ENCODE data around the gene DHCR24. TPM values are rescaled to one million over a fixed set of nuclear protein-coding genes. Genes with fewer than 3 reads are reported as not detected.

Gene DHCR24
- total and polyA plus RNA-seq, 2 of the 13 experiments (the other 11 are each of a cell fraction or from before 2014, with no cell fraction given), result 374 to 448 TPM

DNA sequence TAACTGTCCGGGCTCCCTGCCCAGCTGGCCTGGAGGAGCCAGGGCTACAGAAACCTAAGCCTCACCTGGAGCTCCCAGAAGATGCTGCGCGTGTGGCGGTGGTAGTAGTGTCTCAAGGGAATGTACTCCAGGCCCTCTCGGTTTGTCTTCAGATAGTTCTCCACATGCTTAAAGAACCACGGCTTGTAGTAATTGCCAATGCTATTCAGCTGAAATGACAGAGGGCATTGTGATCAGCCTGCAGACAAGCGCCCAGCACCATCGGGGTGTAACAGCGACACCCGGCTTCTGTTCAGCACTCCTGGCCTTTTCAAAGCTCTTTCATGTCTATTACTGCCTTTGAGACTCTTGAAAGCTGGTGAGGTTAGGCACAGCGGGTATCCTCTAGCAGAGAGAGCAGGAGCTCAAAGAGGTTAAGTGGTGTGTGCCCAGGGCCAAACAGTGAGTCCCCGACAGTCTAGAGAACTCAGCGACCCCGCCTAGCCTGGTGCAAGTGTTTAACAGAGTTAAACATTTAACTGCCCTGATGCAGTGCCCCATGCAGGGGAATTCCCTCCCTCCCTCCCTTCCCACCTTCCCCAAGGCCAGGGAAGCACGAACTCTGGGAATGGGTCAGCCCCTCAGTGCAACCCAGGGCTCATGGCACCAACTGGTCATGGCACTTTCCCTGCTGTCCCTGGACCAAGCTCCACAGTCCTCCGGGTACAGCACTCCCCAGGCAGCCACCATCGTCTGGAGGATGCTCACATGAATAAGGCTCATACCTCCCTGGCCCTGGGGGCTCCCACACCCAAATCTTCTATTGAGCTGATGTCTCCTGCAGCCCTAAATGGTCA is 21.5 kb downstream of the DHCR24 start (continued):
- TF ChIP-seq, protein P1, sequence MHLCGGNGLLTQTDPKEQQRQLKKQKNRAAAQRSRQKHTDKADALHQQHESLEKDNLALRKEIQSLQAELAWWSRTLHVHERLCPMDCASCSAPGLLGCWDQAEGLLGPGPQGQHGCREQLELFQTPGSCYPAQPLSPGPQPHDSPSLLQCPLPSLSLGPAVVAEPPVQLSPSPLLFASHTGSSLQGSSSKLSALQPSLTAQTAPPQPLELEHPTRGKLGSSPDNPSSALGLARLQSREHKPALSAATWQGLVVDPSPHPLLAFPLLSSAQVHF (CRISPR knock-in tag; IDR thresholded peaks at IDR 0.05), result no peak
- TF ChIP-seq MBD4 (IDR thresholded peaks at IDR 0.05; ENCODE audit: borderline replicate concordance, low read length), result no peak
- TF ChIP-seq, protein P2, sequence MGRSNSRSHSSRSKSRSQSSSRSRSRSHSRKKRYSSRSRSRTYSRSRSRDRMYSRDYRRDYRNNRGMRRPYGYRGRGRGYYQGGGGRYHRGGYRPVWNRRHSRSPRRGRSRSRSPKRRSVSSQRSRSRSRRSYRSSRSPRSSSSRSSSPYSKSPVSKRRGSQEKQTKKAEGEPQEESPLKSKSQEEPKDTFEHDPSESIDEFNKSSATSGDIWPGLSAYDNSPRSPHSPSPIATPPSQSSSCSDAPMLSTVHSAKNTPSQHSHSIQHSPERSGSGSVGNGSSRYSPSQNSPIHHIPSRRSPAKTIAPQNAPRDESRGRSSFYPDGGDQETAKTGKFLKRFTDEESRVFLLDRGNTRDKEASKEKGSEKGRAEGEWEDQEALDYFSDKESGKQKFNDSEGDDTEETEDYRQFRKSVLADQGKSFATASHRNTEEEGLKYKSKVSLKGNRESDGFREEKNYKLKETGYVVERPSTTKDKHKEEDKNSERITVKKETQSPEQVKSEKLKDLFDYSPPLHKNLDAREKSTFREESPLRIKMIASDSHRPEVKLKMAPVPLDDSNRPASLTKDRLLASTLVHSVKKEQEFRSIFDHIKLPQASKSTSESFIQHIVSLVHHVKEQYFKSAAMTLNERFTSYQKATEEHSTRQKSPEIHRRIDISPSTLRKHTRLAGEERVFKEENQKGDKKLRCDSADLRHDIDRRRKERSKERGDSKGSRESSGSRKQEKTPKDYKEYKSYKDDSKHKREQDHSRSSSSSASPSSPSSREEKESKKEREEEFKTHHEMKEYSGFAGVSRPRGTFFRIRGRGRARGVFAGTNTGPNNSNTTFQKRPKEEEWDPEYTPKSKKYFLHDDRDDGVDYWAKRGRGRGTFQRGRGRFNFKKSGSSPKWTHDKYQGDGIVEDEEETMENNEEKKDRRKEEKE (IDR thresholded peaks at IDR 0.05), result no peak
- peak; percentile 97 for TF ChIP-seq ZNF746 (CRISPR knock-in tag; IDR thresholded peaks at IDR 0.05)
- TF ChIP-seq SSRP1 (CRISPR knock-in tag; IDR thresholded peaks at IDR 0.05), result no peak
- TF ChIP-seq ZSCAN20 (CRISPR knock-in tag; IDR thresholded peaks at IDR 0.05; ENCODE audit: borderline replicate concordance), result no peak
- TF ChIP-seq ZEB1 (IDR thresholded peaks at IDR 0.05; ENCODE audit: insufficient replicate concordance, low read depth), result peak; percentile 36
- no peak for TF ChIP-seq ZNF431 (CRISPR knock-in tag; IDR thresholded peaks at IDR 0.05; ENCODE audit: borderline replicate concordance, low read depth)
- TF ChIP-seq NFYB (CRISPR knock-in tag; IDR thresholded peaks at IDR 0.05), result no peak
- no peak for TF ChIP-seq JUN (CRISPR knock-in tag; IDR thresholded peaks at IDR 0.05)
- no peak for TF ChIP-seq ZBTB38 (CRISPR knock-in tag; IDR thresholded peaks at IDR 0.05)
- TF ChIP-seq ZNF552 (CRISPR knock-in tag; IDR thresholded peaks at IDR 0.05; ENCODE audit: borderline replicate concordance), result no peak
- peak in 1 of 2 experiments; percentile 63; a peak in 1 of 4 replicates for TF ChIP-seq EP300 (IDR thresholded peaks at IDR 0.05; ENCODE audit: low read depth in 2 of 2, low read length in 2 of 2)
- peak; percentile 46; the same call in 1 of the 2 replicates for TF ChIP-seq EP300 (CRISPR knock-in tag; IDR thresholded peaks at IDR 0.05; ENCODE audit: borderline replicate concordance)
- no peak for TF ChIP-seq RBM39 (IDR thresholded peaks at IDR 0.05; ENCODE audit: low read depth, low read length, poor library complexity, severe bottlenecking)
- TF ChIP-seq, protein P3, sequence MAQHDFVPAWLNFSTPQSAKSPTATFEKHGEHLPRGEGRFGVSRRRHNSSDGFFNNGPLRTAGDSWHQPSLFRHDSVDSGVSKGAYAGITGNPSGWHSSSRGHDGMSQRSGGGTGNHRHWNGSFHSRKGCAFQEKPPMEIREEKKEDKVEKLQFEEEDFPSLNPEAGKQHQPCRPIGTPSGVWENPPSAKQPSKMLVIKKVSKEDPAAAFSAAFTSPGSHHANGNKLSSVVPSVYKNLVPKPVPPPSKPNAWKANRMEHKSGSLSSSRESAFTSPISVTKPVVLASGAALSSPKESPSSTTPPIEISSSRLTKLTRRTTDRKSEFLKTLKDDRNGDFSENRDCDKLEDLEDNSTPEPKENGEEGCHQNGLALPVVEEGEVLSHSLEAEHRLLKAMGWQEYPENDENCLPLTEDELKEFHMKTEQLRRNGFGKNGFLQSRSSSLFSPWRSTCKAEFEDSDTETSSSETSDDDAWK (CRISPR knock-in tag; IDR thresholded peaks at IDR 0.05), result no peak
- TF ChIP-seq ZNF564 (CRISPR knock-in tag; IDR thresholded peaks at IDR 0.05), result no peak; the same call in 1 of the 2 replicates
- no peak for TF ChIP-seq AHR (CRISPR knock-in tag; IDR thresholded peaks at IDR 0.05)

Data from HepG2 (cell line).